ENCODE data around the gene HS6ST1.
A peak's percentile ranks its signal among the peaks of the same experiment; 100 is the strongest.
"Not testable (repeated sequence)": the region's sequence is repeated elsewhere in the genome, so short reads cannot be mapped to it uniquely, and the experiment has no call there.

The HS6ST1 gene

GRCh38 chr2:128321784-128322714 lies 3.4 kb upstream of the HS6ST1 start:
- DNase-seq: peak; percentile 45 to 50

GRCh38 chr2:128320906-128321771 lies 2.5 kb upstream of the HS6ST1 start:
- DNase-seq: no peak

GRCh38 chr2:128320192-128320905 lies 1.7 kb upstream of the HS6ST1 start:
- no peak for DNase-seq

GRCh38 chr2:128319631-128320191 lies 1.0 kb upstream of the HS6ST1 start:
- DNase-seq: no peak

- not testable (repeated sequence) for DNase-seq
These were observed 423 bp downstream of the HS6ST1 start for GRCh38 chr2:128318245-128318644.

DNA sequence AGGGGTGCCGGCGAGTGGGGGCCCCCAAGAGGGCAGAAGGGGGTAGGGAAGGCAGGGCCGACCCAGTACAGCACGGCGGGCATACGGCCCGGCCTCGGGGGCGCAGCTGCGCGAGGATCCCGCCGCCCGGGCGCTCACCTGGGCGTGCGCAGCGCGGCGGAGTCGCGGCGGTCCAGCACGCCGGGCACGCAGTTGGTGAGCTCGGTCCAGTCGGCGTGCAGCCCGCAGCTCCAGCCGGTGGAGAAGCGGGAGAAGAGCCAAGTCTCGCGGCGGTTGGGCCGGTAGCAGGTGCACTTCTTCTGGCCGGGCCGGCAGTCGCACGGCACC lies 806 bp downstream of the HS6ST1 start:
- not testable (repeated sequence) for DNase-seq

DNA sequence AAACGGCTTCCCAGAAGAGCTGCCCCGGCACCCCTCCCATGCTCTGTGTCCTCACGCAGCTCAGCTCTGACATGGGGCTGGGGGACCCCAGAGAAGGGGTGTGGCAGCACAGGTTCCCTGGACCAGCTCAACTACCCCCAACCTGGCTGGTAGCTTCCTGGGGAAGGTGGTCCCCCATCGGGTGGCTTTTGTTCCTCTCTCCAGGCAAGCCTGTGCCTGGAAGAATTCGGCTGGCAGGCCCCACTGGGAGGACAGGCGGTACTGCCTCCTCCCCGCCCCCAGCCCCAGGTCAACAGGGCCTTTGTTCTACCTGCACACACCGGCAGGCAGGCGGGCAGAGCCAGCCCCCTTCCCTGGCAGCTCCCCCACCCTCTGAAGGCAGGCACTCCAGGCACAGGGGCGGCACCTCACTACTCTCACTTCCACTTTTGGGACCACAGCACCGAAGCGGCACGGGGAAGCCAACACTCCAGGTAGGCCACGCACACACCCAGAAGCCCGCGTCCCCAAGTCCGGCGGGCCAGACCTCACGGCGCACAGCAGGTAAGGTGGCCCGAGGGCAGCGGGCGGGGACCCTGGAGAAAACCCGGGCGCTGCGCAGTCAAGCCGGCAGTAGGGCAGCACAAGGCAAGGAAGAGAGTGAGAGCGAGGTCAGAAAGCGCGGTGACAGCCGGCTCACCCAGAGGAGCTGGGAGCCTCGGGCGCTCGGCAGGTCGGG lies 1.3 kb downstream of the HS6ST1 start:
- no peak for DNase-seq

GRCh38 chr2:128316777-128317180 lies 1.9 kb downstream of the HS6ST1 start:
- DNase-seq: no peak

GRCh38 chr2:128315829-128316776 lies 2.6 kb downstream of the HS6ST1 start:
- peak in 1 of 2 experiments; percentile 4 for DNase-seq

DNA sequence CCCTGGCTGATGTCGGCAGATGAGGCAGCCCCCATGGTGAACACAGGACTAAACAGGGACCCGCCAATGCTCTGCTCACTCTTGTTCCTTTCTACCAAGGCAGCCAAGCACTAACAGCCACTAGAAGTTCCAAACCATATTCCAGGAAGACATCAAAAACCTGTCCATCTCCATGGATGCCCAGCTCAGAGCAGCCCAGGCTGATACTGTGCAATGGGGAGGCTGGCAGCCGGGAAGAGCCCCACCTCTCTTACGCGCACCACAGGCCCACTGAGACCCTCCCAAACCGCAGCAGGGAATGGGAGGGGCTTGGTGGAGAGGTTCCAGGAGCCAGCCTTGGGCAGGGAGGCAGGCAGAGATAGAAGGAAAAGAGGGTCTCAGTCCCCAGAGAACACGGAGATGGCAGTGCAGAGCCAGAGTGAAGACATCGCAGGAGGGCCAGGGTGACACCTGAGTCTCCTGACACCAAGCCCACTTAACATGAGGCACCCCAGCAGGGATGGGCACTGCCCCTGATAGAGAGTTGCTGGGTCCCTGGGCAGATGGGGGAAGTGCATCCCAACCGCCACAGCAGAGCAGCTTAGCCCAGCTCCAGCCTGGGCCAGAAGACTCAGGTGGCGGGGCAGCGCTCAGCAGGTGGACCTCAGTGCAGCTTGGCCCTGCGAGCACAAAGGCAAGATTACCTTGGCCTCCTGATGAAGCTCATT lies 3.4 kb downstream of the HS6ST1 start:
- DNase-seq: no peak

GRCh38 chr2:128314348-128315121 lies 4.1 kb downstream of the HS6ST1 start:
- DNase-seq: no peak

- no peak for DNase-seq
These were observed 4.7 kb downstream of the HS6ST1 start for GRCh38 chr2:128313931-128314347.

- DNase-seq: peak in 1 of 2 experiments; percentile 4
These were observed 5.4 kb downstream of the HS6ST1 start for GRCh38 chr2:128313091-128313836.

GRCh38 chr2:128312411-128312810 lies 6.3 kb downstream of the HS6ST1 start:
- DNase-seq: no peak

DNA sequence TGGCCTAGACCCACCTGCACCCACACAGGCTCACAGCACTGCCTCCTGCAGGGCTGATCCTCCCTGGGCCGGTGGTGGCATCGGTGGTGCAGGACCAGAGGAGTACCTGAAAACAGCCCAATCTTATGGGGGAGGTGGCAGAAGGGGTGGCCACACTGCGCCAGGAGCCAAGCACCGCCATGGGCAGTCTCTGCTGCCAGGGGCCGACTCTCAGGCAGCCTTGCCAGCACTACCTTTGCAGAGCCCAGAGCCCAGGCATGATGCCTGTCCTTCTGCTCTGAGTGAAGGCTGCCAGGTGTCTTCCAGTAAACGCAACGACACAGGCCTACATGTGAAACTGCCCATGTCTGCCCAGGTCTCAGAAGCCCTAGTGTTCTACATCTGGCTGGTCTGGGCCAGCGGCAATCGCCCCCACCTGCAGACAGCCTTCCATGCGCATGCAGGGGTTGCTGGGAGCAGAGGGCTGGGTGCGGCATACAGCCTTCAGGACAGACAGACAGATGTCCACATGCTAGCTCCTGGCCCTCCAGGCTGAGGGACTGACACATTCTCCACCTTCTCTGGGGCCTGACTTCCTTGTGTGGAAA lies 6.8 kb downstream of the HS6ST1 start:
- DNase-seq: no peak

DNA sequence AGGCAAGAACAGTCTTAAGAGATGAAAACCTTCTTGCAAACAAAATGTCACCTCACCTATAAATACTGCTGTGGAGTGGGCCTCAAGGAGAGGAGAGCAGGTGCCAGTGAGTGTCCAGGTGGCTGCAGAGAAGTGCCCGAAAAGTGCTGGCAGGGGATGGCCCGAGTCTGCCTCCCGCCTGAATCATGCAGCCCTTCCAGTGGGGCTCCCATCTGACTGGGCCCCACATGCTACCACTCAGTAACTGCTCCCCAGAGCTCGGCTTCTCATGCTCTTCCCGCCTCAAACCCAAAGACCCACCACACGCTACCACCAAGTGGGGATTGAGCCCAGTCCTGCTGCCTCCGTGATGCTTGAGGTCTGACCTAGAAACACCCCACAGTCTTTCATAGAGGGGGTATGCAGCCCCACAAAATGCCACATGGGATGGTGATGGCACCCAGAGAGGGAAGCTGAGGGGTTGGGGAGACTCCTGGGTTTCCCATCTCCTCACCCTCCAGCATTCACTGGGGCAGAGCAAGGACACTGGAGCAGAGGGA lies 7.4 kb downstream of the HS6ST1 start:
- DNase-seq: no peak

DNA sequence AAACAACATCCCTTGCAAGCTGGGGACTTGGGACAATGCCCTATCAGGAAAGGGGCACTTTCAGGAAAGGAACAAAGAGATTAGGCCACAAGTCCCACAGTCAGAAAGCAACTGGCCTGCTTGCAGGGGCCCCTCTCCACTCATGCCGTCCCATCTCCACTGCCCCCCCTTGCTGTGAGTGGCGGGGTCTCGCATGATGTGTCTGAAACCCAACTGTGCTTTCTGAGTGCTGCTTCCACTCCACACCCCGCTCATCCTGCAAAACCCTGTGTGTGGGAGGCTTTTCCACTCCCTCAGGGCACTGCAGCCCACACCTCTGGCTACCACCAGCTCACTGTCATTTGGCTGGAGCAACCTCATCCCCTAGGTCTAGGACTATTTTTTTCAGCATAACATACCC lies 7.9 kb downstream of the HS6ST1 start:
- DNase-seq: no peak
